Loucy (cell line): ENCODE results near the gene DNAH7.

Experiments used
- CTCF ChIP-seq: fragments of 200-600 bp; sonication (generic); conservative IDR thresholded peaks from 2 replicates; pipeline ENCODE4 v1.5.1; 2014; ENCODE audit warnings: mild to moderate bottlenecking, antibody characterized with exemption, low read length
- EZH2phosphoT487 ChIP-seq: fragments of 200-600 bp; IDR thresholded peaks from 2 replicates; pipeline ENCODE4 v1.6.1; 2018; ENCODE audit warnings: antibody characterized with exemption, mild to moderate bottlenecking, moderate library complexity, borderline replicate concordance

DNA sequence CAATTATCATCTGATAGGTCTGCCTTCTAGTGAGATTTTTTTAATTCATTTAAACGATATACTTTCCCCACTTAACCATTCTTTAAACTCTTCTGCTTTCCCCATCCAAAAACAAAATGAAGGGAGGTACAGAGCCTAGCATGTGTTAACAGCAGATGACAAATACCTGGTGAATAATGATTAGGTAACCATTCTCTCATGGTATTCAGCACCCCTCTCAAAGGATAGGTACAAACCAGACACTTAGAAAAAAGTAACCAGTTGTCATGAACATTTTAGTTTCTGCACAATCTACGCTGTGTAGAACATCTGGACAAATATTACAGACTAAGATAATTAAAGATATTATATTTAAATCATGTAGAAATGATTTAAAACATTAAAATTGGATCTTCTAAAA is 56.3 kb downstream of the DNAH7 start:
- TF ChIP-seq EZH2phosphoT487 (no peak), CTCF (no peak)
